H1 (cell line): Measurements from ENCODE around the gene CGNL1. TPM values are rescaled to one million over a fixed set of nuclear protein-coding genes. Genes with fewer than 3 reads are reported as not detected.

Source experiments
- CTCF ChIA-PET: fragments of 300-600 bp; sonication (Branson Sonifier 250); formaldehyde crosslinking; loops from one replicate; lab custom pipeline; 2021; ENCODE audit not compliant: partially characterized antibody; lab: Charles Lee
- POLR2A ChIA-PET: fragments of 300-600 bp; sonication (Branson Sonifier 250); formaldehyde crosslinking; loops from one replicate; lab custom pipeline; 2021; ENCODE audit warnings: inconsistent platforms; ENCODE audit not compliant: partially characterized antibody; lab: Charles Lee
- DNase-seq, 2 experiments: peaks; one replicate each; pipeline versions ENCODE4 v3.0.0 to v3.0.0-alpha.2; 2010 to 2022; ENCODE audit warnings: low spot score in 2 of 2, low read depth in 1 of 2, mixed read lengths in 1 of 2
- FAIRE-seq: peaks from 2 replicates; lab custom pipeline; 2011; peaks lifted over from hg19 to GRCh38; lab: Jason Lieb, UNC
- H2AFZ ChIP-seq: 2 replicates; pipeline ENCODE4 v1.8.1; 2012; ENCODE audit warnings: low read length, inconsistent platforms
- H2AK5ac ChIP-seq: 2 replicates; pipeline ENCODE4 v1.6.1; 2013; ENCODE audit warnings: low read depth, low read length
- H2BK120ac ChIP-seq: replicated peaks from 2 replicates; pipeline ENCODE3; 2013; ENCODE audit warnings: low read depth, low read length, inconsistent platforms
- H2BK12ac ChIP-seq: 2 replicates; pipeline ENCODE4 v1.6.1; 2013; ENCODE audit warnings: low read depth, low read length
- H2BK15ac ChIP-seq: 2 replicates; pipeline ENCODE4 v1.6.1; 2013; ENCODE audit warnings: low read length
- H2BK20ac ChIP-seq: 2 replicates; pipeline ENCODE4 v1.6.1; 2013; ENCODE audit warnings: low read length
- H2BK5ac ChIP-seq: 2 replicates; pipeline ENCODE4 v1.6.1; 2013; ENCODE audit warnings: low read depth, low read length
- H3K14ac ChIP-seq: 2 replicates; pipeline ENCODE4 v1.6.1; 2013; ENCODE audit warnings: inconsistent platforms; ENCODE audit not compliant: insufficient read length
- H3K18ac ChIP-seq: 2 replicates; pipeline ENCODE4 v1.6.1; 2013; ENCODE audit warnings: low read length; ENCODE audit errors: extremely low read depth
- H3K23ac ChIP-seq: 2 replicates; pipeline ENCODE4 v1.6.1; 2013; ENCODE audit warnings: inconsistent platforms; ENCODE audit not compliant: insufficient read length
- H3K23me2 ChIP-seq: 2 replicates; pipeline ENCODE4 v1.6.1; 2013; ENCODE audit warnings: low read depth, low read length
- H3K27ac ChIP-seq: 2 replicates; pipeline ENCODE4 v1.6.1; 2011; ENCODE audit warnings: low read depth, low read length, inconsistent platforms
- H3K27me3 ChIP-seq, 4 experiments: replicated peaks in 1 of 4; 1 replicate in 1 of 4; 2 replicates in 3 of 4; pipeline versions ENCODE4 v1.6.1 to v1.8.1; 2011 to 2013; ENCODE audit warnings: low read length in 3 of 4, mild to moderate bottlenecking in 3 of 4, inconsistent platforms in 2 of 4, mixed read lengths in 2 of 4, moderate library complexity in 1 of 4; ENCODE audit not compliant: control insufficient read depth in 3 of 4, insufficient read depth in 3 of 4; ENCODE audit errors: extremely low read depth in 1 of 4
- H3K36me3 ChIP-seq, 4 experiments: 2 replicates each; pipeline versions ENCODE4 v1.6.1 to v1.8.1; 2011 to 2013; ENCODE audit warnings: mild to moderate bottlenecking in 4 of 4, low read length in 3 of 4, moderate library complexity in 2 of 4, control low read depth in 1 of 4, inconsistent platforms in 1 of 4; ENCODE audit not compliant: insufficient read depth in 4 of 4, control insufficient read depth in 2 of 4
- H3K4ac ChIP-seq: replicated peaks from 2 replicates; pipeline ENCODE3; 2013; ENCODE audit warnings: low read length, low read depth, mixed read lengths, inconsistent platforms; ENCODE audit not compliant: insufficient read length
- H3K4me1 ChIP-seq, 4 experiments: replicated peaks in 1 of 4; 1 replicate in 1 of 4; 2 replicates in 3 of 4; pipeline versions ENCODE4 v1.6.1 to v1.8.1; 2011 to 2013; ENCODE audit warnings: low read length in 3 of 4, inconsistent platforms in 2 of 4, mixed read lengths in 1 of 4; ENCODE audit not compliant: insufficient read depth in 4 of 4, control insufficient read depth in 3 of 4
- H3K4me2 ChIP-seq, 2 experiments: 2 replicates each; pipeline versions ENCODE4 v1.6.1 to v1.8.1; 2011 to 2013; ENCODE audit warnings: low read depth in 2 of 2, low read length in 2 of 2, control low read depth in 1 of 2, inconsistent platforms in 1 of 2, mild to moderate bottlenecking in 1 of 2; ENCODE audit not compliant: insufficient read depth in 1 of 2
- H3K4me3 ChIP-seq, 4 experiments: fragments of 200-600, 300-600 bp in 1 of 4; sonication (generic), shearing (Covaris generic), sonication (Bioruptor Twin) in 1 of 4; 2 replicates each; pipeline versions ENCODE4 v1.5.1 to v1.8.1; 2011 to 2016; ENCODE audit warnings: low read length in 4 of 4, low read depth in 3 of 4, control low read depth in 2 of 4, inconsistent platforms in 2 of 4, mild to moderate bottlenecking in 2 of 4, mixed read lengths in 1 of 4, moderate library complexity in 1 of 4; ENCODE audit not compliant: insufficient read depth in 2 of 4; ENCODE audit errors: extremely low read depth in 1 of 4
- H3K56ac ChIP-seq: replicated peaks from 2 replicates; pipeline ENCODE3; 2013; ENCODE audit warnings: low read depth, mild to moderate bottlenecking, mixed read lengths, low read length, inconsistent platforms; ENCODE audit not compliant: insufficient read length
- H3K79me1 ChIP-seq: 2 replicates; pipeline ENCODE4 v1.6.1; 2013; ENCODE audit warnings: low read depth, low read length, control low read depth
- H3K79me2 ChIP-seq, 2 experiments: 2 replicates each; pipeline versions ENCODE4 v1.6.1 to v1.8.1; 2012 to 2013; ENCODE audit warnings: low read length in 2 of 2, mild to moderate bottlenecking in 2 of 2, inconsistent platforms in 1 of 2; ENCODE audit not compliant: insufficient read depth in 2 of 2, control insufficient read depth in 1 of 2
- H3K9ac ChIP-seq, 4 experiments: replicated peaks in 1 of 4; 1 replicate in 1 of 4; 2 replicates in 3 of 4; pipeline versions ENCODE4 v1.6.1 to v1.8.1; 2011 to 2013; ENCODE audit warnings: low read depth in 3 of 4, low read length in 3 of 4, control low read depth in 2 of 4, mild to moderate bottlenecking in 2 of 4, moderate library complexity in 2 of 4, inconsistent platforms in 1 of 4; ENCODE audit errors: extremely low read depth in 1 of 4
- H3K9me3 ChIP-seq, 2 experiments: 2 replicates each; pipeline versions ENCODE4 v1.6.1 to v1.8.1; 2012 to 2013; ENCODE audit warnings: mild to moderate bottlenecking in 2 of 2, moderate library complexity in 2 of 2, control low read depth in 1 of 2, inconsistent platforms in 1 of 2, low read depth in 1 of 2, low read length in 1 of 2, mixed read lengths in 1 of 2; ENCODE audit not compliant: insufficient read depth in 2 of 2
- H4K20me1 ChIP-seq, 2 experiments: replicated peaks in 1 of 2; 2 replicates each; pipeline versions ENCODE3 to v1.8.1; 2011 to 2013; ENCODE audit warnings: inconsistent platforms in 2 of 2, low read length in 2 of 2, mild to moderate bottlenecking in 1 of 2; ENCODE audit not compliant: insufficient read depth in 2 of 2, control insufficient read depth in 1 of 2
- H4K5ac ChIP-seq: 2 replicates; pipeline ENCODE4 v1.6.1; 2013; ENCODE audit warnings: low read length, low read depth, mixed read lengths, inconsistent platforms; ENCODE audit not compliant: insufficient read length
- H4K8ac ChIP-seq: 2 replicates; pipeline ENCODE4 v1.8.0; 2013; ENCODE audit warnings: mild to moderate bottlenecking, moderate library complexity, low read length, inconsistent platforms; ENCODE audit not compliant: insufficient read depth; ENCODE audit errors: extremely low read depth
- H4K91ac ChIP-seq: replicated peaks from 2 replicates; pipeline ENCODE3; 2013; ENCODE audit warnings: low read length, mixed read lengths, inconsistent platforms; ENCODE audit not compliant: insufficient read length
- WGBS, 2 experiments: shearing (Covaris generic) in 1 of 2; methylation state at CpG; one replicate each; pipeline versions ENCODE4 v1.1.6 to v1.1.7; 2013 to 2015; ENCODE audit warnings: low lambda C conversion rate in 2 of 2, mixed read lengths in 2 of 2, inconsistent platforms in 1 of 2, low coverage in 1 of 2, missing lambda C conversion rate in 1 of 2; ENCODE audit not compliant: insufficient replicate concordance in 2 of 2, insufficient coverage in 1 of 2, insufficient read length in 1 of 2; ENCODE audit errors: extremely low coverage in 1 of 2, missing lambda C conversion rate in 1 of 2; 5-methylcytosine and 5-hydroxymethylcytosine counted together
- polyA plus RNA-seq, 7 experiments: library from polyadenylated mRNA; depleted of rRNA in 3 of 7; stranded (reverse) in 5 of 7; unstranded in 2 of 7; fragments of >200 nt in 5 of 7; fragments of 200-250 nt in 2 of 7; gene quantifications; 1 replicate in 5 of 7; 2 replicates in 1 of 7; 4 replicates in 1 of 7; pipeline versions ENCODE4 v1.2.1 to v1.2.3, GENCODE V29; 2011 to 2013; ENCODE audit warnings: missing spikeins in 2 of 7, mixed read lengths in 2 of 7
- total RNA-seq: library from RNA; stranded (reverse); fragmentation: NEBNext Ultra II Directional; extraction: Animal tissue kit (Norgen Biotek cat#: 25700); gene quantifications from 2 replicates; pipeline ENCODE4 v1.2.1, GENCODE V29; 2021

CGNL1 gene
- total and polyA plus RNA-seq, 2 of the 8 experiments (the other 6 are each of a cell fraction or from before 2014, with no cell fraction given): 21.8 to 75.6 TPM

GRCh38 chr15:57592426-57592825, 216.1 kb downstream of the CGNL1 start:
- H2BK20ac ChIP-seq: no peak overlapping the region
- no peak for FAIRE-seq
- POLR2A ChIA-PET: interaction anchor here (1.4 kb wide), 1 partner anchor 39 kb away, joined by 3 read pairs; no protein-coding TSS in a partner anchor
- no peak overlapping the region for H2AFZ ChIP-seq
- H2BK15ac ChIP-seq: no peak overlapping the region
- CTCF ChIA-PET: interaction anchor here (0.6 to 4.4 kb wide), 4 partner anchors 12 to 262 kb away, joined by 3 to 19 read pairs (median 3); no protein-coding TSS in a partner anchor
- H3K27ac ChIP-seq: no peak overlapping the region
- no peaks in the 10 kb centered on the region for H3K9me3 ChIP-seq
- H4K8ac ChIP-seq: no peak overlapping the region
- H3K27me3 ChIP-seq: peaks cover 0 to 18% (median 10%) of the 10 kb centered on the region in 4 experiments; a peak in 4 of 7 replicates
- H3K9ac ChIP-seq: no peak overlapping the region
- H3K4me1 ChIP-seq: peaks cover 4 to 7% (median 4%) of the 10 kb centered on the region in 4 experiments; a peak in 6 of 7 replicates
- no peak overlapping the region for H3K14ac ChIP-seq
- DNase-seq: no peak
- no peak overlapping the region for H2BK12ac ChIP-seq
- H4K91ac ChIP-seq: no peak overlapping the region
- H2AK5ac ChIP-seq: no peak overlapping the region
- H3K4me2 ChIP-seq: peak overlapping the region; percentile 69 to 85
- no peaks in the 10 kb centered on the region for H4K20me1 ChIP-seq
- H4K5ac ChIP-seq: no peak overlapping the region
- H3K79me2 ChIP-seq: no peaks in the 10 kb centered on the region
- H3K18ac ChIP-seq: no peak overlapping the region
- no peak overlapping the region for H3K4ac ChIP-seq
- no peak overlapping the region for H2BK120ac ChIP-seq
- H3K56ac ChIP-seq: no peak overlapping the region
- WGBS, 2 experiments: 86% methylated on average over 5 of the region's 5 CpGs; no CpG with 5 or more reads in 1 of the 2 experiments
- H3K79me1 ChIP-seq: no peaks in the 10 kb centered on the region; the same call in 1 of the 2 replicates
- peak overlapping the region in 2 of 4 experiments; percentile 79 to 80; a peak in 4 of 8 replicates for H3K4me3 ChIP-seq
- no peak overlapping the region for H2BK5ac ChIP-seq
- H3K36me3 ChIP-seq: no peaks in the 10 kb centered on the region
- no peak overlapping the region for H3K23ac ChIP-seq
- peaks cover 5% of the 10 kb centered on the region; the same call in 1 of the 2 replicates for H3K23me2 ChIP-seq
